Measurements from ENCODE around the gene CD180. TPM values are rescaled to one million over a fixed set of nuclear protein-coding genes. Genes with fewer than 3 reads are reported as not detected.

CD180 gene
- total RNA-seq, 1 donor from 2014 or later = 4.9 TPM

GRCh38 chr5:67182301-67182790, 14.3 kb downstream of the CD180 start:
- intact Hi-C loops (cut with DNase I) = no loop called here
- Histone ChIP-seq H3K27ac (peak overlapping the region; percentile 68), H3K36me3 (no peaks in the 10 kb centered on the region)

GRCh38 chr5:67181648-67182221, 14.9 kb downstream of the CD180 start:
- no peak overlapping the region for H3K4me3 ChIP-seq
- no peaks in the 10 kb centered on the region for H3K27me3 ChIP-seq (ENCODE audit: low read depth)
- no peak for DNase-seq
- H3K9me3 ChIP-seq = peaks cover 6% of the 10 kb centered on the region
- peak; percentile 70 to 85 for ATAC-seq
- H3K4me1 ChIP-seq = peaks cover 20% of the 10 kb centered on the region
- TF ChIP-seq CTCF (IDR thresholded peaks at IDR 0.05) = no peak
- no peaks in the 10 kb centered on the region for H3K36me3 ChIP-seq
- H3K27ac ChIP-seq = peak overlapping the region; percentile 68
- intact Hi-C loops (cut with DNase I) = no loop called here

More at GRCh38 chr5:67182301-67182790, 14.3 kb downstream of the CD180 start:
- Histone ChIP-seq H3K4me3 (no peak overlapping the region), H3K9me3 (no peaks in the 10 kb centered on the region), H3K27me3 (ENCODE audit: low read depth) (no peaks in the 10 kb centered on the region), H3K4me1 (peaks cover 20% of the 10 kb centered on the region)
- no peak for TF ChIP-seq CTCF (IDR thresholded peaks at IDR 0.05)
- ATAC-seq (peak; percentile 87 to 88), DNase-seq (peak; percentile 69)

GRCh38 chr5:67179697-67180361, 16.8 kb downstream of the CD180 start:
- Histone ChIP-seq H3K36me3 (no peaks in the 10 kb centered on the region), H3K27ac (no peak overlapping the region), H3K27me3 (ENCODE audit: low read depth) (no peaks in the 10 kb centered on the region), H3K4me1 (peaks cover 20% of the 10 kb centered on the region), H3K4me3 (no peak overlapping the region), H3K9me3 (peaks cover 12% of the 10 kb centered on the region)
- DNase-seq (no peak), ATAC-seq (no peak)
- intact Hi-C loops (cut with DNase I) = no loop called here
- no peak for TF ChIP-seq CTCF (IDR thresholded peaks at IDR 0.05)

- DNase-seq (no peak), ATAC-seq (peak in 1 of 2 donors; percentile 41)
- H3K27ac ChIP-seq = no peak overlapping the region
- no peaks in the 10 kb centered on the region for H3K36me3 ChIP-seq
- peaks cover 20% of the 10 kb centered on the region for H3K4me1 ChIP-seq
- no peak for TF ChIP-seq CTCF (IDR thresholded peaks at IDR 0.05)
- intact Hi-C loops (cut with DNase I) = no loop called here
- no peak overlapping the region for H3K4me3 ChIP-seq
- H3K27me3 ChIP-seq (ENCODE audit: low read depth) = no peaks in the 10 kb centered on the region
- peaks cover 12% of the 10 kb centered on the region for H3K9me3 ChIP-seq
Observed at GRCh38 chr5:67178966-67179365, 17.6 kb downstream of the CD180 start.

GRCh38 chr5:67178085-67178484, 18.5 kb downstream of the CD180 start:
- H3K36me3 ChIP-seq = no peaks in the 10 kb centered on the region
- no peaks in the 10 kb centered on the region for H3K27me3 ChIP-seq (ENCODE audit: low read depth)
- DNase-seq (no peak), ATAC-seq (peak; percentile 55 to 62)
- no peak overlapping the region for H3K4me3 ChIP-seq
- peaks cover 12% of the 10 kb centered on the region for H3K9me3 ChIP-seq
- intact Hi-C loops (cut with DNase I) = no loop called here
- TF ChIP-seq CTCF (IDR thresholded peaks at IDR 0.05) = no peak
- peaks cover 19% of the 10 kb centered on the region for H3K4me1 ChIP-seq
- H3K27ac ChIP-seq = no peak overlapping the region
